CD4-positive, alpha-beta T cell treated with Interleukin-2 at 100 ng/mL for 4 hours (primary cell): ENCODE results near the gene AFMID.
"Not testable (repeated sequence)": the region's sequence is repeated elsewhere in the genome, so short reads cannot be mapped to it uniquely, and the experiment has no call there.

Source experiments
- DNase-seq: peaks from one replicate; pipeline ENCODE4 v3.0.0-alpha.2; 2020; ENCODE audit warnings: low spot score

AFMID gene

GRCh38 chr17:78239489-78239931 lies 52.3 kb downstream of the AFMID start:
- no peak for DNase-seq

DNA sequence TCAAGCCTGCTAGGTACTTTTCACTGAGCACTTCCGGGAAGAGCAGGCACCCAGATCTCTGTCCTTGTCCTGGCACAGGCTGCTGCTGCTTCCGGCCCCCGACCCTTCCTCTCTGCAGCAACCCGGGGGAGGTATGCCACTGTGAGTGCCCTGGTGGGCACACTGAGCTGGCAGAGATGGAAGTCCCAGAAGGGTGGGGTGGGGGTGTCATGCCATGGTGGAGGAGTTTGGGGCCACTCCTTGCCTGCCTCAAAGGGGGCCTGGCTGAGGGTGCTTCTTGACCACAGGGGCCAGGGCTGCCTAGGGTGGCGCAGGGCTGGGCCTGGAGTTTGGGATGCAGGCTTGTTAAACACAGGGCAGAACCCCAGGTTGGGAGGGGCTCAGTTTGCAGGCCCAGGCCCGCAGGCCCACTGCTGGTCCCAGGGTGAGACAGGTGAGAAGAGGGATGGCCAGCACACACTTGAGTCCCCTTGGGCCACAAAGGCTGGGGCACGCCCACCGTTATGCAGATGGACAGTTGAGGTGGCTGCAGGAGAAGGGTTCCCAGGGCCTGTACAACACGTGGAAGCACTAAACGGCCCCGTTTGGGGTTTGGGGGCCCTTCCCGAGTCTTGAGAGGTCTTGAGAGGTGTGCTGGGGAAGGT lies 53.0 kb downstream of the AFMID start:
- DNase-seq: no peak

GRCh38 chr17:78240839-78241238 lies 53.7 kb downstream of the AFMID start:
- no peak for DNase-seq

DNA sequence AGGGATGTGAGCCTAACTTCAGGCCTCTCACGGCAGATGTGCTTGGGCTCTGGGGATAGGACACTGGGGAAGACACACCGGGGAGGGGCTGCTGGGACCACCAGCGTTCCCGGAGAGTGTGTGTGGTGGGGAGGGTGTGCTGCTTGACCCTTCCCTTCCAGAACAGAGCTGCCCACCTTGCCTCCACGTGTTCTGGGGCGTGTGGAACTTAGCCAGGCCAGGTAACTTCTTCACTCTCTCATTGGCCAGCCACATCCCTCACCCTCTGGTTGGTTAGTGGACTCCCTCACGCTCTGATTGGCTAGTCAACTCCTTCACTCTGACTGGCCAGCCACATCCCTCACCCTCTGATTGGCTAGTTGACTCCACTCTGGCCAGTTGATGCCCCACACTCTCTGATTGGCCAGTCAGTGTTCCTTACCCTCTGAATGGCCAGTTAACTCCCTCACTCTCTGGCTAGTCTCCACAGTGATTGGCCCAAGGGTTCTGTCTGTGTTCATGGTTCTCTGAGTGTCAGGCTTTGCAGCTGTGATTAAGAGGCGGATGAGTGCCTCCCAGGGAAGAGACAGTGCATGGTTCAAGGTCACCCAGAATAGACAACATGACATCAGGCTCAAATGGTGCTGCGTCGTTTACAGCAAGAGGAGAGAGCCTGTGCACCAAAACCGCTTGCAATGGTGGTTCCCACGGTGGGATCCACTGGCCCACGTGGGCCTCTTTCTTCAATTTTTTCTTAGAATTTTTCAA lies 54.3 kb downstream of the AFMID start:
- no peak for DNase-seq

- peak; percentile 27 for DNase-seq
Observed at GRCh38 chr17:78242024-78242742, 55.0 kb downstream of the AFMID start.

GRCh38 chr17:78247304-78247703 lies 60.1 kb downstream of the AFMID start:
- no peak for DNase-seq

DNA sequence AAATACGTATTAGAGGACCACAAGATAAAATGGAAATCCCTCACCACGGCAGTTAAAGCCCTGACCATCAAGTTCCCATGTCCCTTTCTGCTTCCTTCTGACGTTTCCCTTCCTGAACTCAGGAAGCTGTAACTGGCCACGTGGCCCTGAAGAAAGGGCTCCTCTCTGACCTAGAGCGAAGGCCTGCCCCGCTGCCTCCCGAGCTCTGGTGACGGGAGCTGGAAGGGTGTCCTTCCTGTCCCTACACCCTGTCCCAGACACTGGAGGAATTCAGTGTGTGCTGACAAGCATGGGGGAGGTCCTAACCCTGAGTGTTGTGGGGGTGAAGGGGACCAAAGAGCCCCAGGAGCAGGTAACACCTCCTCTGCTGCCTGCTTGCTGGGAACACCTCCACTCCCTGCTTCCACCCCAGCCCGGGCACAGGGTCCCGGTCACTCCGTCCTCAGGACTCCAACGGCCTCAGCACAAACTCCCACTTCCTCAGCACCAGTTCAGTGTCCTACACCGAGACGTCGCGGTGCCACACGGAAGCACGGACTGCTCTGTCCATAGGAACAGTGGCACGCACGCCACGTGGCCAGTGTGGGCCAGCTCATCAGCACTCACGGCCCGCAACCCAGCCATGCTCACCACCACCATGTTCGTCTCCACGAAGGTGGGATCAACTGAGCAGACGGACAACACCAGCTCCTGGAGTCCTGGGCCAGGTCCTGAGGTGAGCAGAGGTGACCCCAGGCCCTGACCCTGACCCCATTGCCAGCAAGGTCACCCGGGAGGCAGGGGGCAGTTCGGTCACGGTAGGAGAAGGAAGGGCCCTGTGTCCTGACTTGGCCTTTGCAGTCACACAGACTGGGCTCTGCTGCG lies 61.1 kb downstream of the AFMID start:
- no peak for DNase-seq

DNA sequence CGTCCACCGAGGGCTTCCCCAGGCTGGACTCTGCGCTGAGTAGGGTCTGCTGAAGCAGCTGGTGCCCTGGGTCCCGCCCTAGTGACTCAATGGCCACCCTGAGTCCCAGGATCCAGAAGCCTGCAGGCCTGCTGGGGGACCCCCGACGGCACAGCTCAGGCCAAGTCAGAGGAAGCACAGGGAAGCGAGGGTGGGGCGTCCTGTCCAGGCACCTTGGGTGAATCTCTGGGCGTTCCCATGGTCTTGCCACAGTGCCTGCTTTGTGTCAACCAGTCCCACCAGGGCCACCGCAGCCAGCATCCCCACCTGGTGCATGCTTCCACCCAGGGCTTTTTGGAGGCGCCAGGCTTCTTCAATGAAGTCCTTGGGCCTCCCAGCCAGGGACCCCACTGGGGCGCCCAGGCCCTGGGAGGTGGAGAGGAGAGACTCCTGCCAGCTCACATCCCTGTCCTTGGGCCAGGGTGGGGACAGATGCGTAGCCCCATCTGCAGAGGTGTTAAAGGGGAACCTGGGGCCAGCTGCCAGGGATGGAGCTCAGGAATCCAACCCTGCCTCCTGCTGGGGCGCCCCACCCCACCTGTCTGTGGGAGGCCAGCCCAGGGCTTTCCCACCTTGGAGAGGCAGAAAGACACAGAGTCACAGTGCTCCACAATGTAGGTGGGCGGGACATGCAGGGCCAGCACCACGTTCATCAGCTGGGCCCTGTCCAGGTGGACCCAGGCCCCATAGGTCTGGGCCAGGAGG lies 62.1 kb downstream of the AFMID start:
- DNase-seq: no peak

GRCh38 chr17:78249818-78250806 lies 63.0 kb downstream of the AFMID start:
- DNase-seq: no peak

GRCh38 chr17:78250891-78251772 lies 64.0 kb downstream of the AFMID start:
- peak; percentile 84 for DNase-seq

- DNase-seq: no peak
Observed at GRCh38 chr17:78251773-78252103, 64.6 kb downstream of the AFMID start.

- DNase-seq: peak; percentile 81
Observed at GRCh38 chr17:78252111-78252634, 65.0 kb downstream of the AFMID start.

- no peak for DNase-seq
Observed at GRCh38 chr17:78252701-78253635, 65.8 kb downstream of the AFMID start.

- not testable (repeated sequence) for DNase-seq
Observed at GRCh38 chr17:78253636-78253945, 66.4 kb downstream of the AFMID start.

DNA sequence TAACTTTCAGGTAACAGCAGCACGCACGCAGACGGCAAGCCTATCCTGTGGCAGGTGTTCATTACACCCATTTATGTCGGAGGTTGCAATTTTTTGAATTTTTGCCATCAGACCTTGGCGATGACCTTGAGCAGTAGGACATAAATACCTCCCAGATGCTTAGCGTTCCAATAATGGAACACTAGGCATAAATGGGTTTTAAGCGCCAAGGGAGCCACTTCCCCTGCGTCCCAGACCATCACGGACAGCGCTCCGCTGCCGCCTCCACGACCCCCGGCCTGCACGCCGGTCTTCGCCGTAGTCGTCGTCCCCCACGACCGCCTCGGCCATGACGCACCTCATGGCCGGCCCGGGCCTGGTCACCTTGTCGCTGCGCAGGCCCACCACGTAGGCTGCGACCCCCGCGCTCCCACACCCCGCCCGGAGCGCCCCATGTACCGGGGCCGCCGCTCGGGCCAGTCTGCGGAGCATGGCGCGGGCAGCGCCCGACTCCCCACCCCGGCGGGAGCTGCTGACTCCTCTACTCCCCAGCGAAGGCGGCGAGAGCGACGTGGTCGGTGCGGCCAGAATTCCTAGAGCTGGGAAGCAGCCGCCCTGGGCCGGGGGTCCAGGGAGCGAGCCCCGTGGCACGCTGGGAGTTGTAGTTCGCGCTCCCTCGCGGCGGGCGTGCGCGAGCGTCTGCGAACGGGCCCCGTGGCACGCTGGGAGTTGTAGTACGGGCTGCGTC lies 66.9 kb downstream of the AFMID start:
- DNase-seq: peak; percentile 80

- DNase-seq: no peak
Observed at GRCh38 chr17:78255029-78255656, 68.0 kb downstream of the AFMID start.
